ENCODE data around the gene PCDH9.
"Not testable (repeated sequence)": the region's sequence is repeated elsewhere in the genome, so short reads cannot be mapped to it uniquely, and the experiment has no call there.

The PCDH9 gene

DNA sequence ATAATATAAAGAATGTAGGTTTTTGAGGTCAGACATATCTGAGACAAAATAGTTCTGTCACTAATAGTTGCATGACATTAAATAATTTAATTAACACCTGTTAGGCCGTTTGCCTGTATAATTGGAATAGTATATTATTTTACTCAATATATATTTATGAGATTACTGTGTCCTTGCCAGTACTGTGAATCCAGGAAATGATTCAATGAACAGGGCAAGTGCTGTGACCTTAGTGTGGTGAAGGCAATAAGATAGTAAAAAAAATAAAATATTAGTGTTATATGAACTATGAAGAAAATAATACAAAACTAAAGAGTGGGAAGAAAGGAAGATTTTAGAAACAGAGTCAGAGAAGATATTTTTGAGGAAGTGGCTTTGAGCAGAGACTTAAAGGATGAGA lies 403.7 kb downstream of the PCDH9 start:
- no peak for DNase-seq

DNA sequence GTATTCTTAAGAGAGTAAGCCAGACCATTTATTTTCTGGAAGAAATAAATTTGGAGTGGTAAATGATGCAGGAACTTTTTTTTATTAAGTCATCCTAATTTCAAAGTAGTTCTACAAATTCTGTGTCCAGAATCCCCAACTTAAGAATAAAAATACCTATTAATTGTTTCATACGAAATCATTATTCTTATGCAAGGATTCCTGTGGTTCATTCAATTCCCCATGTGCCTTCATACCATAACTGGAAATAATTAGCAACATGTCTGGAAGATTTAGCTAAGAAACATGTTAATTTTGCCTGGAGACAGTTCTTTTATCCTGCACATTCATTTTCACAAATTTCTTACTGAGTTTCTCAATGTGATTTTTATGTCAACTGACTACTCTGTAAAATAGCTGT lies 408.6 kb downstream of the PCDH9 start:
- no peak for DNase-seq

DNA sequence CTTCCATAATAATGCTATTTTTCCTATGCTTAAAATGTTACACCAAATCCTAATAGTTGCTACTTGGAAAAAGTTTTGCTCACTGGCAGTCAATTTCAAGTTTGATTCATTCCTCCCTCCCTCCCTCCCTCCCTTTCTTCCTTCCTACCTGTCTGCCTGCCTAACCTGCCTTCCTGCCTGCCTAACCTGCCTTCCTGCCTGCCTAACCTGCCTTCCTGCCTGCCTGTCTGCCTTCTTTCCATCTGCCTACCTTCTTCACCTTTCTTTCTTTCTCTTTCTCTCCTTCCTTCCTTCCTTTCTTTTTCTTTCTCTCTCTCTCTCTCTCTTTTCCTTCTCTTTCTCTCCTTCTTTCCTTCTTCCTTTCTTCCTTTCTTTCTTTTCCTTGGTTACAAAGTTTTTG lies 418.7 kb downstream of the PCDH9 start:
- DNase-seq, result no peak

DNA sequence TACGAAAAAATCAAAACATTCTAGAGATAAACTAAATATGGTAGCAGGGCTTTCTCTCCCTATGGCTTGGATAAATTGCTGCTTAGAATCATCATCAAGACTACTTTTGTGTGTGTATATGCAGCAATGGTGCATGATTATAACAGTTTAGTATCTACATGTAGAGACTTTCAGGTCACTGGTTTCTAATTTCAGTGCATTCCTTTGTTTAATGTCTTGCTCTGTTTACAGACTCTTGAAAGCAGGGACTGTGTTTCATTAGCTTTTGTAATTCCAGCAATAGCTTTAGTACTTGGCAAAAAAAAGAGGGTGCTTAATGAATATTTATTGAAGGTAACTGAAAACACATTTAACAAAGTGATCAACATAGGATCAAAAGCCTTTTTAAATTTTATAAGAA lies 420.7 kb downstream of the PCDH9 start:
- no peak for DNase-seq

DNA sequence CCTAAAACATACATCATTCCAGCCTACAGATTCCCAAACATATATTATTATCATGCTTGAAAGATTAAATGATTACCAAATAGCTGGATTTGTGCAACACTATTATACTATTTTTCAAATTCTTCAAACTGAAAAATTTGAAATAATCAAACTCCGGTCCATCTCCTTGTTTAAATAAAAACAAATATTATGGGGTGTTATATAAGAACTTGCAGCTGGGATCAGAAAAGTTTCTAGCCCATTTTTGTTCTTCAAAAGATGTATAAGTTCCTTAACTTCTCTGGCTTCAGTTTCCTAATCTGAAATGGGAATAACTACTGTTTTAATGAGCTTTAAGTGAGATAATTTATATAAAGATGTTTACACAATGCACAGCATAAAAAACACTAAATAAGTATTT lies 422.9 kb downstream of the PCDH9 start:
- no peak for DNase-seq

DNA sequence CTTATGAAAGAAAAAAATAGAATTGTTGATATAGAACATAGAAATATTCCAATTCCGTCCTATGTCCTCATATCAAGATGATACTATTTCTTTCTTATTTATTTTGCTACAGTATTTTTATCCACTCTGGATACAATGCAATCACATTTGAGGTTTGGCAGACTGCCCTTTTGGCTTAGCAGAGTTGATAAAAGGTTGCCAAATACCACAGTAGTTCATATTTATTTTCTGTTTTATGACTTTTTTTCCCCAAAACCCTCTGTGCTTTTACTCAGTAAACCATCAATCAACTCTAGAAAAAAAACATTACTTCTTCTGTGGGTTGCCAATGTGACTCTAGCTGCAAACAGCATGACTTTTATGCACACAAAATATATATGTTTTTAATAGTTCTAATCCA lies 424.5 kb downstream of the PCDH9 start:
- no peak for DNase-seq

DNA sequence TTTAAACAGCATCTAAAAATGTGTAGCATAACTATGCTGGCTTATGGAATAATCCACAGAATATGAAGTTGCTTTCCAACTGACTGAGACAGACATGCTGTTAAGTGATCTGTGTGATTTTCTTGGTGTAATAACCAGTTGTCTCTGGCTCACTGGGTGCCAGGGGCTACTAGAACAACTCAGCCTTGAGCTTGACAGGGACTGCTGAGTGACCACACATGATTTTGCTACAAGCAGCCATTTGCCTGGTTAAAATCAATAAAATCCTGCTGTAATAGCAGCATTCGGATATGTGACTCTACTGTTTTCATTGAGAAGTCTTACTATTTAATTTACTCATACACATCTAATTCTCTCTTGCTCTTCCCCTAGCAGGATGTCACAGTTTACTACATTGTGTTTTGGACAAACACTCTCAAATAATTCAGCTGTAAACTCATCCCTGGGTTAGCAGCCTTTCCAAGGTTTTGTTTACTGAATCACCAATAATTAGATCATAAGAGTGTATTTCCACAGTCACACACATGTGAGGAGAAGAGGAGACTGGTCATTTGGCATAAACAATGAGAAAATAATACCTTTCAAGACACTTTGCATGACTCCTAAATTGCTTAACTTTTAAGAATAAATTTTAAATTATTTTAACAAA lies 426.2 kb downstream of the PCDH9 start:
- no peak for DNase-seq

DNA sequence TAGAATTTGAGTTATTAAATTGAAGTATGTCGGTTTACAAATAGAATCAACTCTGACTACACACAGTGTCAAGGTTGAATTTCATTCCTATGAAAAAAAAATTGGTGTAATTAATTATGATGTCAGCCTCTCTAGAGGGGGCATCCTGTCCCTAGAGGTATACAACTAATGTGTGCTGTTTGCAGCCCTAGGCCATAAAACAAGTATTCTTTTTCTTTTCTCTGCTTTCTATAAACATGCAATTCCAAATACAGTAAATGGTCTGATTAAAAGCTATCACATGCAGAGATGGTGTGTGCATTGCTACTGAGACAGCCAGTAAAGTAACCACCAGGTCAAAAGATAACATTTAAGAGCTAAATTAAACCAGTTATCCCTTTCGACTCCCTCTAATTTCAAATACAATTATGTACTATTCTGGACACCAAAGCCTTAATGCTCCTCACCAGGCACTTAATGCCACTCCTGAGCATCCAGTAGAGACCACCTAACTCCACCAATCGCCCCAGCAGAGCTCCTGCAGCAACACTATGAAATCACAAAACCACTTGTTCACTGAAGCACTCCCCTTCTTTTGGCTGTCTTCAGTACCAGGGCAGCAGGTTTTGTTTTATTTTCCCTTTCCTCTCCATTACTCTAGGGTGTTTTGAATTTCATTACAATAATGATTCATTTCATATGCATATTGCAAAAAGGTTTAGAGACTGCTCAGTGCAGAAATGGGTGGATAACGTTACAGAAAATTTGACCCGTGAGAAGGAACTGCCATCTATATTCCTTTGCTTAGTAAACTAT lies 426.9 kb downstream of the PCDH9 start:
- no peak for DNase-seq

DNA sequence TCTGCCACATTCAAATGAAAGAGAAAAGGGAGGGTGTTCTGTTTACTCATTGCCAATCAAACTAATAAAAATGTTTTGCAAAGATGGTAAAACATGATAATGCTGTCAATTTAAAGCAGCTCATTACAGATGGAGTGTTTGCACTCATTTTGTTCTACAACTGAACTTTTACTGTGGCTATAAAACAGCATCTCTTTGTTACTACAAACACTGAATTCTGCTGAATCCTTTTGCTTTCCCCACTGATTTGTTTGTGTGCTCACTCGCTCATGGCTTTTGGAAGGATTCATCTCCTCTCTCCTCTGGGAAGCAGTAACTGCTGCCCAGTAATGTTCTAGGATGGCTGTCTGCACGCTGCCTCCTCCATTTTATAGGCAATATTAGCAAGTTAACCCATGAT lies 434.5 kb downstream of the PCDH9 start:
- DNase-seq, result no peak

DNA sequence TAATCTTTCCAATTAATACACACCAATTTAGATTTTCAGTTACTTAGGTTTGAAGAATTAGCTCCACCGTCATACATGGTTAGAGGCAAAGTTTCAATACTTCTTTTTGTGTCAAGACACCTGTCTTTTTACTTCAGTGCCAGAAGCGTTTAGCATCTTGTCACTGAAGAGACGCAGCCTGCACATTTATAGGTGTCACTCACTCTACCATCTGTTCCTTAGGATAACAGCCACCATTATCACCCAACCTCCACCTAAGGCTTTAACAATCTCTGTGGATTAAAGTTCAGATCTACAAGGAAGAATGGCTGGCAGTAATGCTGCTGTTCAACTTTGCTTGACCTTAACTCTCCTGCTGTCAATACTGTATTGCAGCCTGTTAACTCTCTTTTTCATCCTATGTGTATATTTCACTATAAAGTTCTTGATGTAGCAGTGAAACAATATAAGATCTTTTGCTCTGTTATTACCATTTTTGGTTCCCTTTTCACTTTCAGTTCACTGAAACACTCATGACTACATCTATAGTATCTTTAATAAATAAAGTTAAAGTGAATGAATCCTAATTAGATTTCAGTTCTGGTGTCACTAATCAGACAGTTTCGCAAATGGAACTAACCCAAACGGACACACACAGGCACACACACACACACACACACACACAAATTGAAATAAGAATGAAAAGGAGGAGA lies 435.6 kb downstream of the PCDH9 start:
- DNase-seq, result no peak

DNA sequence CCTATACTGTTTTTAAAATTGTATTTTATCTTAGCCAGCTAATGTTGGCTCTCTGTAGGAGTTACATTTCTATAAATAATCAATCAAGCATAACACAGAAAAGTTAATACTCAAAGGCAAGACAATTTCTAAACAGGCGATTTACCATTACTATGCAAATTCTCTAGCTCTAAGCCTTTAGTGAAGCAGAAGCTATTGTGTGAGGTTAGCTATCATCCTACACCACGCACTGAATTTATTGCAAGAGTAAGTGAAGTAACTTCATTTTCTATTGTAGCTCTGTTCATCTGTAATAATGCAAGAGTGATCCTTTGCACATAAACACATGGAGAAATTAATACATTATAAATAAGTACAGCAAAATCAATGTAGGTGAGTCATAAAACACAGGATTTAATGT lies 439.3 kb downstream of the PCDH9 start:
- no peak for DNase-seq

DNA sequence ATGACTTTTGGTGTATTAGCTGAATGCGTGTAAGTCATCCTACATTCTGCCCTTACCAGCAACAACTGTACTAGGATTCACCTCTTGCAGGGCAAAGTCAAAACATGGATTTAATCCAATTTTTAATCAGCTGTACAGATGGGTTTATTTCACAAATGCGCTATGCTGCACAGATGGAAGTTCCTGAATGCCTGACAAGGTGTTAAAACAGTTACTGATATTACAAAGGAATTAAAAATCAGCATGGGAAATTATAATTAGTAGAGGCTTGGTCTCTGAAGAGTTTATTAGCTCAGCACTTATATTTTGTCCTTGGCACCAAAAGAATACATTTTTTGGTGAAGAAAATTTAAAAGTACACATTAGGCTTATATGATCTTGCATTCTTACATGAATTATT lies 448.9 kb downstream of the PCDH9 start:
- DNase-seq, result no peak

DNA sequence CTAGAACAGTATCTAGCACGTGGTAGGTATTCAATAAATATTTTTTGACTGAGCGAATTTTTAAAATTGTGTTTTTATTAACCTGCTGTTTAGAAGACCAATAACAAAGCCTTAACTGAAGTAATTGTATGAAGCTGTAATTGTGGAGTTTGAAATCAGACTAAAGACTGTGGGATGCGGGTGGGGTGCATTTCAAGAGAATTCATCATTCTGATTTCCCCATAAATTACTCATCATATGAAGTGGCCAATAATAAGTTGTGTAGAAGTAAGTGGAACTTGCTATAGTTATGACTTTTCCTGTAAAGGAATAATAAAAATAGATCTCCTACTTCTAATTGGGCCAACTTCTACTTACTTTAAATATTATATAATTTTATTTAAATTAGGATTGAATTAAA lies 449.3 kb downstream of the PCDH9 start:
- no peak for DNase-seq

DNA sequence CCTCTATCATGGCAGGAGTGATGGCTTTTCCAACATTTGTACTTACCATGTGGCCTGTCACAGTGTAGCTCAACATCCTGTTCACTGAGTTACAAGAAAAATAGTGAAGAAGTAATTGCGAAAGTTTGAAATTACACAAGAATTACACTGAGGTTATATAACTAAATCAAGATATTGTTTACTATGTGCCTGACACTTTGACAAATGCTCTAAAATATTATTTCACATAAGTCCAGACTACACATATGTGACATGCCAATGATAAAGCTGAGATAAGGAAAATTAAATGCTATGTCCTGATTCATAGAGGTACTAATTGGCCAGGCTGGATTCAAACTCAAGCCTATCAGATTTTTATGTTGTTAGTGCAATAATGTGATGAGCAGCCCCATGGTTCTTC lies 451.7 kb downstream of the PCDH9 start:
- no peak for DNase-seq

DNA sequence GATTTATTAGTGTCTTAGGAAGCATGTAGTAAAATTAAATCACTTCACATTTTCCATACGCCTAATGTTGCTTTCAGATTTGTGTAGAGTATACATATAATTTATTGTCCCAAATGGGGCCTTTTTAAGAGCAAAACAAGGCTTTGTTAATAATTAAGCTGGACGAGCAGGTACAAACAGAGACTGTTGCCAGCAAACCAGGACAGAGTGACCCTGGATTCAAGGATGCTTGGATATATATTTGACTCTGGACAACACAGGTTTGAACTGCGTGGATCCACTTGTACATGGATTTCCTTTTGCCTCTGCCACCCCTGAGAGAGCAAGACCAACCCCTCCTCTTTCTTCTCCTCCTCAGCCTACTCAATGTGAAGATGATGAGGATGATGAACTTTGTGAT lies 454.9 kb downstream of the PCDH9 start:
- no peak for DNase-seq

DNA sequence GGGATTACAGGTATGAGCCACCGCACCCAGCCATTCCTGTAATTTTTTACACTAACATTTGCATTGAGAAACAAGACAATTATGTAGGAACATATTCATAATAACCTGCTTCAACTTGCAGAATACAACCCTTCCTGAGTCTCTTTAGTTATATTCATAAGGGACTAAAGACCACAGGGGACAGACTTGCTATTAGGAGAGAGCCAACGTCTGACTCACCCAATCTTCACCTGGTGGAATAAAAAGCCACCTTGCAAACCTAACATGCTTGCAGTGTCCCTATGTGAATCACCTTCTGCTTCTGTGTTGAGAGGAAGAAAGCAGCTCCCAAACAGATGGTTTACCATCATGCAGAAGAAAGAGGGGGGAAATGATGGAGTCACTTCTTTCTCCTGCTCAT lies 456.1 kb downstream of the PCDH9 start:
- DNase-seq, result no peak

DNA sequence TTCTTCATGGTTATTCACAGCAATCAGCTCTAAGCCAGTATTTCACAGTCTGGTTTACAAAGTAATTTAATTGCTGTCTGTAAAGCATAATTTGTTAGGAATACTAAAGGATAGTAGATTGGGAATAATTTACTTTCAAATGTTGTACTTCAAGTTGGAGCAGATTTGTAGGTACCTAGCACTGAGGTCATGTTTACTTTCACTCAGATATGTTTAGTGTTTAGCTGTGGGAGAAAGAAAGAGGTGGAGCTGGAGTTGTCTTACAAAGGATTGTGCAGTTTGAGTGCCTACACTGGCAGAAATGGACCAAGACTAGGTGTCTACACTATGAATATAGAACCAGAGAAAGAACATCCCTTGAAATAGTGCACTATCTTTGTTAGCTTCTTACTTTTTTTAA lies 464.6 kb downstream of the PCDH9 start:
- DNase-seq, result no peak

DNA sequence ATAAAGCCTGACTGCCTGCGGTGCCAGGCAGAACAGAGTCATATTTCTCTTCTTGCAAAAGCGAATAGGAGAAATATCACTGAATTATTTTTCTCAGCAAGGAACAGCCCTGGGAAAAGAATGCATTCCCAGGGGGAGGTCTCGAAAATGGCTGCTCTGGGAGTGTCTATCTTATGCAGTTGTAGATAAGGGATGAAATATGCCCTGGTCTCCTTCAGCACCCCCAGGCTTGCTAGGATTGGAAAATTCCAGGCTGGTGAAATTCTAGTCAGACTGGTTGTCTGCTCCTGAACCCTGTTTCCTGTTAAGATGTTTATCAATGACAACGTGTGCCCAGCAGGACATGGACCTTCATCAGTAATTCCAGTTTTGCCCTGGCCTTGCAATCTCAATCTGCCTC lies 469.5 kb downstream of the PCDH9 start:
- not testable (repeated sequence) for DNase-seq

DNA sequence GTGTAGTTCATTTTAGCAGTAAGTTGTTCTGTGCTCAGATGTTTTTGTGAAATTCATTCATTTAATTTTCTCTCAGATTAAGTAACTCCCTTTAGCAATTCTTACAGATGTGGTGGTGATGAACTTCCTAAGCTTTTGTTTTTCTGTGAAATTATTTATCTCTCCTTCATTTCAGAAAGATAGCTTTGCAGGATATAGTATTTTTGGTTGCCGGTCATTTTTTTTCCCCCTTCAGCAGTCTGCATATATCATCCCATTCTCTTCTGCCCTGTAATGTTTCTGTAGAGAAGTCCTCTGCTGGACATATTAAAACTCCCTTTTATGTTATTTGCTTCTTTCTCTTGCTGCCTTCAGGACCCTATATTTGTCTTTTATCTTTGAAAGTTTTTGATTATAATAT lies 470.2 kb downstream of the PCDH9 start:
- no peak for DNase-seq

DNA sequence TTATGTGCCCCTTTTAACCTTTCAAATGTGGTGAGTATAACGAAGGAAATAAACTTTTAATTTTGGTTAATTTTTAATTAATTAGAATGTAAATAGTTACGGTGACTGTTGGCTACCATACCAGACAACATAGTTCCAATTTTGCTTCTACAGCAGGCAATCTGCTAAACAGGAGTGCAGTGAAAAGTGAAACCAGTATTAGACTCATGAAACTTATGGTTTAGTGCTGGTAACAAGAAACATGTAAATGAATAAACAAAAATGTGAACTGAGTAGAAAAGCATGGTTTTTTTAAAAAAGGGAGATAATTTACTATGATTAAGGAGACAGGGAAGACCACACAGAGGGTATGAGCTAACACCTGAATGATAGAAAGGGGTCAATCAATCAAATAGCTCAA lies 478.4 kb downstream of the PCDH9 start:
- no peak for DNase-seq

DNA sequence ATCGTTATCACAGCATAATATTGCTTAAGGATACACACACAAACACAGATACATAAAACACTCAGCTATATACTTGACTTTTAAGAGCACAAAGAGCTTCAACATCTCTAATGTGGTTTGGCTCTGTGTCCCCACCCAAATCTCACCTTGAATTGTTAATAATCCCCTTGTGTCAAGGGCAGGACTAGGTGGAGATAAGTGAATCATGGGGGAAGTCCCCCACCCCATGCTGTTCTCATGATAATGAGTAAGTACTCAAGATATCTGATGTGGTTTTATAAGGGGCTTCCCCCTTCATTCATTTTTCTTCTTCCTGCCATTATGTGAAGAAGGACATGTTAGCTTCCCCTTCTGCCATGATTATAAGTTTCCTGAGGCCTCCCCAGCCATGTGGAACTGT lies 481.4 kb downstream of the PCDH9 start:
- no peak for DNase-seq

DNA sequence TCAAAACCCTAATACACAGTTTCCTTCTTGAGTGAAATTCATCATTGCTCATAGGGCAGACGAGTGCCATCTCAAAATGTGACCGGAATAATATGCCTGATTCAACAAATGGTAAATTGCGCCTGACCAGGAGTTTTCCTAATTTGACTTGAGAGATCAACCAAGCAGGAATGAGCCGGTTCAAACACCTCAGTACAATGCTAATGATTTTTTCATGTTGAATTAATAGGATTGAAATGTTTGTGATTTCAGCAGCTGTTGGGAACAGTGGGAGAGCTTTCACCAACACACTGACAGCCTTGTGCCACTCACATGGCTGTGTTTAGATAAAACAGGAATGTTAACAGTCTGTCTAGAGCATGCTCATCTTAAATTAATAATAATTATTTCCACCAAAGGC lies 484.8 kb downstream of the PCDH9 start:
- no peak for DNase-seq

DNA sequence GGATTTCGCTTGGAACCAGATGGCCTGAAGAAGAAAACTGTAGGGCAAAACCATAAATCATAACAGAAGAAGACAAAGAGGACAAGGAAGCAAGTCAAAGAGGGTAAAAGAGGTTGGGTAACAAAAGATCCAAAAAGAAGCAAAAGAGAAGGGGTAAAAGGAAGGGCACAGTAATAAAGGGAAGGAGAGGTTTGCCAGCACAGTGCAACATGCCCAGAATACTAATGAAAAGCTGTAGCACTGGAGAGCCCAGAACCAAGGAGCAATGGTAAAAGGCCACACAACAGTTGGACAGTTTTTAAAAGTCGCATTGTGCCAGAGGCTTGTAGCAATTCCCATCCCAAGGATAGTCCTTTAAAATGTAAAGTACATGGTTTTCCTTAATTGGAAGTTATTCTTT lies 506.6 kb downstream of the PCDH9 start:
- no peak for DNase-seq

DNA sequence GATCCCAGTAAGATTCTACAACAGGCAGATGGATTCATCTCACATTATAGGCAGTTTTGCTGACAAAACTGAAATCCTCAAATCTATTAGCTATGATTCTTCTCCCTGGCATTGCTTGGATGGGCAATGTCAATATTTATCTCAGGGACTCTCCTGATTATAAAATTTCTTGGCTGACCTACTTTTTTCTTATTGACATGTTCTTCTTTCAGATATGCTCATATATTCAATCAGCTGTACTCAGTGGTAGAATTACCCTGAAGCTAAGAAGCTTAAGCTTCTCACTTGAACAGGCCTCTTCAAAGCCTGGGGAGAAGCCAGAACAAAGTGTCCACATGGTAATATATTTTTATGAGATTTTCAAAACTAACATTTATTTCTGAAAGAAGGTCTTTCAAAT lies 513.6 kb downstream of the PCDH9 start:
- no peak for DNase-seq

Measured in activated effector memory CD4-positive, alpha-beta T cell treated with anti-CD3 and anti-CD28 coated beads, Interleukin-2, amount 50 U/mL, for 16 hours (primary cell).